HK-2 (cell line): ENCODE results near the gene FOSB.

ENCODE experiments used
- DNase-seq: peaks from one replicate; pipeline ENCODE4 v3.0.0-alpha.2; 2018; ENCODE audit not compliant: unreplicated experiment

Gene FOSB

DNA sequence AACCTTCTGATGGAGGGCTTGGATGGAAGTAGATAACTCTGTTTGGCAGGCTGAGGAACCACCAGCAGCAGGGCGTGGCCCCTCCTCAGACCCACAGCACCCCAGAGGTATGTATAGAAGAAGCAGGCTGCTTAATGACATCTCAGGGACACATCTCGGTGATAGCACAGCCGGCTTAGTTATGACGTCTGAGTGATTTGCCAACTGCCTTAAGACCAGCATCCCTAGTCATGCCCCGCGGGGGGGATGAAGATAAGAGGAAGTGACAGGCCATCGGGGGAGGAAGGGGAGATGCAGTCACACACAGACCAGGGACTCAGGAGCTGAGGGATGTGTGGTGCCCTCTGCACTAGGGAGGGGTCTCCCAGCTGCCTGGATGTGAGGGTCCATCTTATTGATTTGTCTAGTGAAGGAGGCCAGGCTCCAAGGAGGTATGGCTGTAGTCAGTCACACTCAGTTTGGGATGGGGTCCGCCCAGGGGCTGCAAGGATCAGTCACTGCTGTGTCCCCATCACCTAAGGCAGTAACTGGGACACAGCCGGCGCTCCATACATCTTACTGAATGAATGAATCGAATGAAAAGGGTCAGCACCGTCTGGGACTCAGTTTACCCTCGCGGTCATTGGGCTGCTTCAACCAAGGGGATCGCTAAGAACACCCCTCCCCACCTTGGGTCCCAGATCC is 24.9 kb upstream of the FOSB start:
- DNase-seq: no peak

DNA sequence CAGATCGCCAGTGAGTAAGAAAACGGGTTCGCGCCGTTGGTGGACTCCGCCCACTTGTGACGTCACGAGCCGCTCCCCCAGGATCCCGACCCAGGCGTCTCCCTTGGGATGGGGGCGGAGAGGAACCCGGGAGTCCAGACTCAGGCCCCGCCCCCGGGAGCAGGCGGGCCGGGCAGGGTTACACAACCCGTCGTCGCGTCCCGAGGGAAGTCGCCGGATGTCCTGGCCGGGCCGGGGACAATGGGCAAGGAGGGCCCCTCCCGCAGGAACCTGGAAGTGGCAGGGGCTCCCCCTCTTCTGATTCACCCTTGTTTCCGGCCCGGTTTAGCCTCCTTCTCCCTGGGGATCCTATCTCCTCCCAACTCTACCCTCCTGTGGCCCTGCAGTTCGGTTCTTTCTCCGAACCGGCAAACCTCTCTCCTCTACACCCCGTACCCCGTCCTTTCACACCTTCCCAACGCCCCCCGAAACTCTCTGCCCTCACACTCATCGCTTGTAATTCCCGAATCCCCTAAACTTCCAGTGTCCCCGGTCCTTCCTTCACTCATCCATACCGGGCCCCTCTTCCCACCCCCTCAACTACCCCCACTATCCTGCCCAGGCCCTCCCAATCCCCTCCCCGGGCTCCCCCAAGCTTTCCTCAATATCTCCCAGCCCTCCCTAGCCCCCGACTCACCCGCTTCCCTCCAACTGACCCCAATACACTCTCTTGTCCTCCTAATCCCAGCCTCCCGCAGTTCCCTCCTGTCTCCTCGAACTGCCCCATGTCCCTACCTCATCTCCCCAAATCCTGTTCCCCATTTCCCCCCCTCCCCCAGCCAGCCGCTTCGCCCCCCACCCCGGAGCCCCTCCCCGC is 24.1 kb upstream of the FOSB start:
- DNase-seq: peak; percentile 97

DNA sequence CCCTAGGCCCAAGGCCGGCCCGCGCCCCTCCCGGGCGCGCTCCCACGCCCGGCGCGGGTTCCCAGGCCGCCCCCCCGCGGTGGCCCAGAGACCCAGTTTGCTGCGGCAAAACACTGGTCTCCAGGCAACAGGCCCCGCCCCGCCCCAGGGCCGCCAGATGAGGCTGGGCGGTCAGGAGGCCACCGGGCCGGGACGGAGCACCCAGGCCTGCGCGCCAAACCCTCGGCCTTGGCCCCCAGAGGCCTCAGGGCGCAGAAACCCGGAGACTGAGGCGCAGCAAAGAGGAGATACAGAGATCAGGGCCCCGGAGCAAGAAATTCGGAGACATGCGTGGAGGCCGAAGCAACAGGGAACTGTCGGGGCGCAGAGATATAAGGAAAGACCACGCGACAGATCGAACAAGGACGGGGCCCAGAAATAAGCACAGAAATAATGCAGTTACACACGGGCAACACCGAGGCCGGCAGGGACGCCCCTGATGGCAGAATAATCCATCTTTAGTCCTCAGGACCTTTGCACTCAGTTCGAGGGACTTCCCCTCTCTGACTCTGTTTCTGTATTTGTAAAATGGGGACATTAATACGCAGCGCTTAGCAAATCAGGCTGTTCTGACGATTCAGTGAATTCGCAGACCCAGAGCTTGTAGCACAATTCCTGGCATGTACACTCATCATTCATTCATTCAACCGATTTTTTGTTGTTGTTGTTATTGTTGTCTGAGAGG is 23.3 kb upstream of the FOSB start:
- DNase-seq: peak; percentile 88

GRCh38 chr19:45445139-45445538 is 22.7 kb upstream of the FOSB start:
- no peak for DNase-seq

DNA sequence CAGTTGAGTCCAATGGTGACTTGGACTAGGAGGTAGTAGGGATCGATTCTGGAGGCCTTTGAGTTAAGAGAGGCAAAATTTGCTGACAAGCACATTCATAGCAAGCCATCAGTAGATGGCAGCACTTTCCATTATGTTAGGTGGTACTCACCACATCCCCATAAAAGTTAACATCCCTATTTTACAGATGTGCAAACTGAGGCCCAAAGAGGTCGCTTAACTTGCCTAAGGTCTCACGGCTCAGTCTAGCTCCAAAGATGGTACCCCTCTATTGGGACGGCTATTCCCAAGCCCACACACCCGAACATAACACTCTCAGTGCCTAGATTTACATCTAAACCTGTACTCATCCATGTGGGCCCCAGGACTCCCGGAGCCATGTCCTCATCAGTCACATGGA is 21.5 kb upstream of the FOSB start:
- no peak for DNase-seq

GRCh38 chr19:45446944-45447343 is 20.9 kb upstream of the FOSB start:
- no peak for DNase-seq

- DNase-seq: no peak
Measured at GRCh38 chr19:45448425-45448756, 19.4 kb upstream of the FOSB start.

- no peak for DNase-seq
Measured at GRCh38 chr19:45448887-45449299, 18.9 kb upstream of the FOSB start.

GRCh38 chr19:45450012-45450333 is 17.8 kb upstream of the FOSB start:
- no peak for DNase-seq

GRCh38 chr19:45451131-45451849 is 16.5 kb upstream of the FOSB start:
- no peak for DNase-seq

DNA sequence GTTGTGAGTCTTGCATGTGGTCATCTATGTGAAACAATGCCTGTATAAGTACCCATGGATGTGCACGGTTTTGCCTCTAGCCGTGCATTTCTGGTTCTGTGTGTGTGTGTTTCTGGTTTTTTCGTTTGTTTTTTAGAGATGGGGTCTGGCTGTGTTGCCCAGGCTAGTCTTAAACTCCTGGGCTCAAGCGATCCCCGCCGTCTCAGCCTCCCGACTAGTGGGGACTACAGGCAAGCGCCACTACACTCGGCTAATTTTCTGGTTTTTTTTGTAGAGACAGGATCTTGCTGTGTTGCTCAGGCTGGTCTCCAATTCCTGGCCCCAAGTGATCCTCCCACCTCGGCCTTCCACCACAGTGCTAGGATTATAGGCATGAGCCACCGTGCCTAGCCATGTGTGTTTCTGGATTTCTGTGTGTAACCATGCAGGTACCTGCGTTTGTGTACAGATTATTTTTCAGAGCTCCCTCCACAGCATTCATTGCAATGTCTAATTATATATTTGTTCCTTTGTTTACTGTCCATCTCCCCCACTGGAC is 15.9 kb upstream of the FOSB start:
- DNase-seq: no peak

DNA sequence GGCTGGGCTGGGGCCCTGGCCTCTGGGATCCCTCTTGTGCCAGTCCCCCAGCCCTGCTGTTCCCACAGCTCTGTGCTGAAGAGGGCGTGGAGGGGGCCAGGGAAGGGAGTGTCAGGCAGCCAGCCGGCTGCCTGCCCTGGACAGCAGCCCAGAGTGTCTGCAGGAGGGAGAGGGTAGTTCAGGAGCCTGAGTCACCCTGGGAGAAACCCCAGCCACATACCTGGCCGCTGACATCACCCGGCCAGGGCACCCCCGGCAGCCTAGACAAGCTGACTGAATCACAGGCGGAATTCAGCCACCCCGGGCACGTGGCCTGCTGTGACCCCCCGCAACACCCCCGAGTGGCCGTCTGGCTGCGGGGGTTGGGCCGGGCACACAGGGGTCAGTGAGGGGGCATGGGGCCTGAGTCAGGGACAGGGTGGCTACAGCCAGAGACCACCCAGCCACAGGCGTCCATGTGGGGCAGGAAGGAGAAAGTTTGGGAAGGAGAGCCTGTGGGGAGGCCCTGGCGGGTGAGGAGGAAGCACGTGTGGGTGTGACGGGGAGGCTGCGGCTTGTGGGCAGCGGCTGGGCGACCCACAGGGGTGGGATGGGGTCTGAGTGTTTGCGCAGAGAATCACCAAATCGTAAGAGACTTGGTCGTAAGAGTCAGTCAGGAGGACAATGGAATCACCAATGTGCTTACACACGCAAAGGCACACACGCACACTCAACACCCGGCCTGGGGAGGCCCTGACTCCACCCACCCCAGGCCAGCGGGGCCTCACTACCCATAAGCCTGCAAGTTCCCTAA is 11.9 kb upstream of the FOSB start:
- DNase-seq: peak; percentile 98

GRCh38 chr19:45456500-45456815 is 11.3 kb upstream of the FOSB start:
- DNase-seq: no peak

GRCh38 chr19:45457776-45458175 is 10.0 kb upstream of the FOSB start:
- no peak for DNase-seq

DNA sequence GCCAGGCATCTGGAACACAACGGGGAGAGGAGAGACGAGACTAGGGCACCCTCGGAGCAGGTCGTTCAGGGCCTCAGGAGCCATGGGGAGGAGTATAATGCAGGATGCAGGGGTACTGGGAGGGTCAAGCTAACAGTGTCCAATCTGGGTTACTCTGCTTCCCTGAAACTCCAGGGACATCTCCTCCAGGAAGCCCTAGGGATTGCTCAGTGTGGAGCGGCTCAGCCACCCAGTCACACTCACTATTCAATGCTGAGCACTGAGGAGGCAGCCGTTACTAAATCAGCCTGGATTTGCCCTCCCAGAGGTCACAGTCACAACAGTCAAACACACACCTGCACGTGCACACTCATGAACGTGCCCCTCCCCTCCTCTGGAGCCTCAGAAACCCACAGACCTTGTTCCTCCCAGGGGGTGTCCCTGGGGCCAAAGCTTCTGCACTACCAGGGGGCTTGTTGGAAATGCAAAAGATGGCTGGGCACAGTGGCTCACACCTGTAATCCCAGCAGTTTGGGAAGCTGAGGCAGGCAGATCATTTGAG is 6.9 kb upstream of the FOSB start:
- no peak for DNase-seq

DNA sequence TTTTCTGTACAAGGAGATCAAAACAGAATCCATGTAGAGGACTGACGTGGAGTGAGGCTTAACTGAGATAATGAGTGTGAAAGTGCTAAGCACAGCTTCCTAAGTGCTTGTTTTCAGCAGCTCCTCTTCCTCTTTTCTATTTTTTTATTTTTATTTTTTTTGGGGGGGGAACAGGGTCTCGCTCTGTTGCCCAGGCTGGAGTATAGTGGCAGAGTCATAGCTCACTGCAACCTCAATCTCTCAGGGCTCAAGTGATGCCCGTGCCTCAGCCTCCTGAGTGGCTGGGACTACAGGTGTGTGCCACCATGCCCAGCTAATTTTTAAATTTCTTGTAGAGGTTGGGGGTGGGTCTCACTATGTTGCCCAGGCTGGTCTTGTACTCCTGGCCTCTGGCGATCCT is 5.6 kb upstream of the FOSB start:
- DNase-seq: no peak

DNA sequence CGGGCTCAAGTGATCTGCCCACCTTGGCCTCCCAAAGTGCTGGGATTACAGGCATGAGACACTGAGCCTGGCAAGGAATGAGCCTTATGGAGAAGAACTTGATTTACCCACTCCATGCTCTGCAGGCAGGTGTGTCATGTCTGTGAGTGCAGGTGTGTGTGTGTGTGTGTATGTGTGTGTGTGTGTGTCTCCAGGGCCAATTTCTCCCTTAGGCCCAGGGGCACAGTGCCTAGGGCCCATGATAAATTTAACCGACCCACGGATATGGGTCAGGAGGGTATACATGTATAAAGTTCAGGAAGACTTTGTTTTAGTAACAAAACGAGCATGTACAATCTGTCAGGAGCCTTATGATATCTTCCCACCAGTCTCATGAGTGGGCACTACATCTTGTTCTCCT is 4.6 kb upstream of the FOSB start:
- DNase-seq: no peak

- no peak for DNase-seq
Measured at GRCh38 chr19:45464274-45464673, 3.5 kb upstream of the FOSB start.

GRCh38 chr19:45464852-45465441 is 2.8 kb upstream of the FOSB start:
- DNase-seq: no peak

DNA sequence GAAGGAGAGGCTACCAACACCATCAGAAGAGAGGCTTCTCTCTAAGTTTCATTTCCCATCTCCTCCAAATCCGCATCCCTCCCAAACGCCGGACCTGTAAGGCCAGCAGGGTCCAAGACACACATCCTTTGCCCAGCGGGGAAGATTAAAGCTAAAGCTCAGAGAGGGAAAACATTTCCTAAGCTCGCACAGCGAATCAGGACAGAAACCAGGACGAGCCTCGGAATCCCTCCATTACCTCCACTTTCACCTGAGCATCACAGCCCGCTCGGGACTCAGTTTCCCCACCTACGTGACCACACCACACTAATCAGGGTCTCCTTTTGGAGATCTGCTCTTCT is 711 bp upstream of the FOSB start:
- no peak for DNase-seq

DNA sequence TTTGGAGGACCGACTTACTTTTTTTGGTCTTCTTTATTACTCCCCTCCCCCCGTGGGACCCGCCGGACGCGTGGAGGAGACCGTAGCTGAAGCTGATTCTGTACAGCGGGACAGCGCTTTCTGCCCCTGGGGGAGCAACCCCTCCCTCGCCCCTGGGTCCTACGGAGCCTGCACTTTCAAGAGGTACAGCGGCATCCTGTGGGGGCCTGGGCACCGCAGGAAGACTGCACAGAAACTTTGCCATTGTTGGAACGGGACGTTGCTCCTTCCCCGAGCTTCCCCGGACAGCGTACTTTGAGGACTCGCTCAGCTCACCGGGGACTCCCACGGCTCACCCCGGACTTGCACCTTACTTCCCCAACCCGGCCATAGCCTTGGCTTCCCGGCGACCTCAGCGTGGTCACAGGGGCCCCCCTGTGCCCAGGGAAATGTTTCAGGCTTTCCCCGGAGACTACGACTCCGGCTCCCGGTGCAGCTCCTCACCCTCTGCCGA is 409 bp downstream of the FOSB start:
- DNase-seq: peak; percentile 48
